ENCODE data around the gene SEC14L5. TPM values are rescaled to one million over a fixed set of nuclear protein-coding genes. Genes with fewer than 3 reads are reported as not detected.

The SEC14L5 gene
- total RNA-seq, 1 experiment from 2014 or later, result 0.02 TPM

GRCh38 chr16:4981473-4981872 is 23.3 kb downstream of the SEC14L5 start:
- DNase-seq (ENCODE audit: extremely low read depth, low read depth), result no peak

- no peak for DNase-seq (ENCODE audit: extremely low read depth, low read depth)
These were observed 24.1 kb downstream of the SEC14L5 start for GRCh38 chr16:4982056-4982867.

GRCh38 chr16:4984174-4984990 is 26.3 kb downstream of the SEC14L5 start:
- DNase-seq (ENCODE audit: extremely low read depth, low read depth), result no peak

GRCh38 chr16:4987250-4987579 is 29.1 kb downstream of the SEC14L5 start:
- DNase-seq (ENCODE audit: extremely low read depth, low read depth), result no peak

- DNase-seq (ENCODE audit: extremely low read depth, low read depth), result no peak
These were observed 29.6 kb downstream of the SEC14L5 start for GRCh38 chr16:4987580-4988374.

- DNase-seq (ENCODE audit: extremely low read depth, low read depth), result no peak
These were observed 30.5 kb downstream of the SEC14L5 start for GRCh38 chr16:4988647-4989046.

- DNase-seq (ENCODE audit: extremely low read depth, low read depth), result no peak
These were observed 31.4 kb downstream of the SEC14L5 start for GRCh38 chr16:4989391-4990006.

GRCh38 chr16:4990415-4990814 is 32.3 kb downstream of the SEC14L5 start:
- DNase-seq (ENCODE audit: extremely low read depth, low read depth), result no peak

GRCh38 chr16:4991754-4992153 is 33.6 kb downstream of the SEC14L5 start:
- no peak for DNase-seq (ENCODE audit: extremely low read depth, low read depth)

- no peak for DNase-seq (ENCODE audit: extremely low read depth, low read depth)
These were observed 36.7 kb downstream of the SEC14L5 start for GRCh38 chr16:4994719-4995434.

- no peak for DNase-seq (ENCODE audit: extremely low read depth, low read depth)
These were observed 42.5 kb downstream of the SEC14L5 start for GRCh38 chr16:5000573-5001001.

GRCh38 chr16:5001571-5001970 is 43.4 kb downstream of the SEC14L5 start:
- no peak for DNase-seq (ENCODE audit: extremely low read depth, low read depth)

GRCh38 chr16:5001986-5002385 is 43.9 kb downstream of the SEC14L5 start:
- no peak for DNase-seq (ENCODE audit: extremely low read depth, low read depth)

GRCh38 chr16:5002699-5003143 is 44.6 kb downstream of the SEC14L5 start:
- DNase-seq (ENCODE audit: extremely low read depth, low read depth), result no peak

GRCh38 chr16:5003211-5003610 is 45.1 kb downstream of the SEC14L5 start:
- DNase-seq (ENCODE audit: extremely low read depth, low read depth), result no peak

GRCh38 chr16:5003828-5004227 is 45.7 kb downstream of the SEC14L5 start:
- no peak for DNase-seq (ENCODE audit: extremely low read depth, low read depth)

- no peak for DNase-seq (ENCODE audit: extremely low read depth, low read depth)
These were observed 46.2 kb downstream of the SEC14L5 start for GRCh38 chr16:5004311-5004710.

GRCh38 chr16:5005916-5006315 is 47.8 kb downstream of the SEC14L5 start:
- DNase-seq (ENCODE audit: extremely low read depth, low read depth), result no peak

GRCh38 chr16:5006348-5007193 is 48.4 kb downstream of the SEC14L5 start:
- no peak for DNase-seq (ENCODE audit: extremely low read depth, low read depth)
